Fibroblast of lung (primary cell): ENCODE measurements around the gene SLC2A1.

ENCODE experiments used
- CTCF ChIP-seq, 2 donors: IDR thresholded peaks in 1 of 2; conservative IDR thresholded peaks in 1 of 2; 1 replicate in 1 of 2; 2 replicates in 1 of 2; pipeline ENCODE4 v1.5.1; 2011 to 2012; ENCODE audit warnings: low read length in 2 of 2, control low read depth in 1 of 2, inconsistent platforms in 1 of 2, low read depth in 1 of 2, mild to moderate bottlenecking in 1 of 2
- EZH2 ChIP-seq: IDR thresholded peaks from 2 replicates; pipeline ENCODE4 v1.5.1; 2012; ENCODE audit warnings: low read length, control low read depth, mild to moderate bottlenecking; ENCODE audit errors: missing control alignments

DNA sequence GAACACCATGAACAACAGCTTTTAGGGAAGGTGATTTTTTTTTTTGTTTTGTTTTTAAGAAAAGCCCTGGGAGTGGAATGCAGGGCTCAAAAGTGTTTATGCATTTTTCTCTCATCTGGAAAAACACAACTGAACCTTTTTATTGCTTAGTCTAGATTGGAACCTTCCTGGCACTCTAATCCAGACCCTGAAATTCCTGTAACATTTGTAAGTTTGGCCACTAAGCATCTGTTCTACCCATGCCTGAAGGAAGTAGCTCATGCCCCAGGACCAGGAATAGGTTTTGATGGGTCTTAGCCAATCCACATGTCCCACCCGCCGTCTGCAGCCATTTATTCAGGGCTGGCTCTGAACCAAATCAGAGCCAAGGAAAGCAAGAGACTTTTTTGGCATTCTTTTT lies 39.7 kb upstream of the SLC2A1 start:
- no peak for TF ChIP-seq CTCF (conservative IDR thresholded peaks at IDR 0.05 in 1 of 2, IDR thresholded peaks at IDR 0.05 in 1 of 2; ENCODE audit: low read depth in 1 of 2, low read length in 2 of 2)
- TF ChIP-seq EZH2 = no peak
